ENCODE measurements around the gene TENT5C. TPM values are rescaled to one million over a fixed set of nuclear protein-coding genes. Genes with fewer than 3 reads are reported as not detected.

The TENT5C gene
- total RNA-seq, 1 experiment from 2014 or later, result 19.8 TPM

DNA sequence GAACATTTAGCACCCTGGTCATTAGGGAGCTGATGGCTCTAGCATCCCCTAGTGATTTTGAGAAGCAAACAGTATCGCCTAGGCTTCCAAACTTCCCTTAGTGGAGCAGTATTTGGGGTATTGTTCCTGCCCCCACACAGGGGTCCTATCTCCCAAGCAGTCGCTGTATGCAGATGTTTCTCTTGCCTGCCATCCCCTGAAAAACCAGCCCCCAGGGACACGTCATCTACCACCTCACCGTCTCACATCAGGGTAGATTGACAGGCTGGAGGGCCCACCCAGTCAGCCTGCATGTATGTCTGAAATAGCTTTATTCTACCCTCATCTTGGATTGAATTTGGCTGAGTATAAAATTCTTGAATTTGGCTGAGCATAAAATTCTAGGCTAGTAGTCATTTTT is 33.9 kb downstream of the TENT5C start:
- CTCF ChIA-PET, result no interaction called here
- no TSS peak for BruUV-seq (replicated peaks)

GRCh38 chr1:117641536-117641935 is 35.7 kb downstream of the TENT5C start:
- Histone ChIP-seq H3K4me1 (no peaks in the 10 kb centered on the region), H3K36me3 (ENCODE audit: control insufficient read depth, insufficient read depth, low read length) (no peaks in the 10 kb centered on the region), H3K27me3 (replicated peaks; ENCODE audit: control insufficient read depth, insufficient read depth, low read length) (no peaks in the 10 kb centered on the region), H3K9me3 (no peaks in the 10 kb centered on the region), H3K4me3 (ENCODE audit: low read depth, low read length) (no peak overlapping the region)
- Mint-ChIP-seq H3K27me3 (ENCODE audit: insufficient read depth, unreplicated experiment) (no peaks in the 10 kb centered on the region), H3K9me3 (ENCODE audit: unreplicated experiment) (no peaks in the 10 kb centered on the region), H3K4me1 (ENCODE audit: low read depth, unreplicated experiment) (no peaks in the 10 kb centered on the region), H3K4me3 (ENCODE audit: unreplicated experiment) (no peak overlapping the region), H3K27ac (ENCODE audit: unreplicated experiment) (no peak overlapping the region), H3K36me3 (ENCODE audit: insufficient read depth, unreplicated experiment) (no peaks in the 10 kb centered on the region)
- no peak for TF ChIP-seq CTCF (IDR thresholded peaks at IDR 0.05; ENCODE audit: insufficient read depth in 1 of 2, low read depth in 1 of 2, low read length in 1 of 2, severe bottlenecking in 1 of 2, unreplicated experiment in 1 of 2)
- CTCF ChIA-PET, result no interaction called here
- no TSS peak for BruUV-seq (replicated peaks)
- intact Hi-C loops (cut with micrococcal nuclease; ENCODE audit: unreplicated experiment), result no loop called here
- POLR2A ChIA-PET, result no interaction called here
- DNase-seq, result no peak

More for the DNA sequence above, 33.9 kb downstream of the TENT5C start:
- Mint-ChIP-seq H3K4me3 (ENCODE audit: unreplicated experiment) (no peak overlapping the region), H3K9me3 (ENCODE audit: unreplicated experiment) (no peaks in the 10 kb centered on the region), H3K36me3 (ENCODE audit: insufficient read depth, unreplicated experiment) (no peaks in the 10 kb centered on the region), H3K27ac (ENCODE audit: unreplicated experiment) (no peak overlapping the region), H3K27me3 (ENCODE audit: insufficient read depth, unreplicated experiment) (no peaks in the 10 kb centered on the region), H3K4me1 (ENCODE audit: low read depth, unreplicated experiment) (peaks cover 9% of the 10 kb centered on the region)
- no peak for DNase-seq
- no peaks in the 10 kb centered on the region for H3K36me3 ChIP-seq (ENCODE audit: control insufficient read depth, insufficient read depth, low read length)
- no peak for TF ChIP-seq CTCF (IDR thresholded peaks at IDR 0.05; ENCODE audit: insufficient read depth in 1 of 2, low read depth in 1 of 2, low read length in 1 of 2, severe bottlenecking in 1 of 2, unreplicated experiment in 1 of 2)
- POLR2A ChIA-PET, result no interaction called here
- intact Hi-C loops (cut with micrococcal nuclease; ENCODE audit: unreplicated experiment), result loop anchor here (10.0 kb wide), 1 partner anchor 255 kb away; no protein-coding TSS in a partner anchor
- H3K27me3 ChIP-seq (replicated peaks; ENCODE audit: control insufficient read depth, insufficient read depth, low read length), result no peaks in the 10 kb centered on the region
- no peak overlapping the region for H3K4me3 ChIP-seq (ENCODE audit: low read depth, low read length)
- H3K9me3 ChIP-seq, result no peaks in the 10 kb centered on the region
- H3K4me1 ChIP-seq, result no peaks in the 10 kb centered on the region; the same call in 1 of the 2 replicates

GRCh38 chr1:117642963-117643362 is 37.1 kb downstream of the TENT5C start:
- H3K4me1 Mint-ChIP-seq (ENCODE audit: low read depth, unreplicated experiment), result no peaks in the 10 kb centered on the region
- TF ChIP-seq CTCF (IDR thresholded peaks at IDR 0.05; ENCODE audit: insufficient read depth in 1 of 2, low read depth in 1 of 2, low read length in 1 of 2, severe bottlenecking in 1 of 2, unreplicated experiment in 1 of 2), result no peak
- CTCF ChIA-PET, result no interaction called here
- Histone ChIP-seq H3K4me3 (ENCODE audit: low read depth, low read length) (no peak overlapping the region), H3K36me3 (ENCODE audit: control insufficient read depth, insufficient read depth, low read length) (no peaks in the 10 kb centered on the region), H3K27me3 (replicated peaks; ENCODE audit: control insufficient read depth, insufficient read depth, low read length) (no peaks in the 10 kb centered on the region), H3K4me1 (no peaks in the 10 kb centered on the region), H3K9me3 (no peaks in the 10 kb centered on the region)
- no peak for DNase-seq
- no peaks in the 10 kb centered on the region for H3K36me3 Mint-ChIP-seq (ENCODE audit: insufficient read depth, unreplicated experiment)
- H3K27ac Mint-ChIP-seq (ENCODE audit: unreplicated experiment), result no peak overlapping the region
- no peak overlapping the region for H3K4me3 Mint-ChIP-seq (ENCODE audit: unreplicated experiment)
- POLR2A ChIA-PET, result no interaction called here
- H3K9me3 Mint-ChIP-seq (ENCODE audit: unreplicated experiment), result no peaks in the 10 kb centered on the region
- intact Hi-C loops (cut with micrococcal nuclease; ENCODE audit: unreplicated experiment), result no loop called here
- no TSS peak for BruUV-seq (replicated peaks)
- no peaks in the 10 kb centered on the region for H3K27me3 Mint-ChIP-seq (ENCODE audit: insufficient read depth, unreplicated experiment)

Data from Caco-2 (cell line).